ENCODE data around the gene FRK.
"Not testable (repeated sequence)": the region's sequence is repeated elsewhere in the genome, so short reads cannot be mapped to it uniquely, and the experiment has no call there.

The FRK gene, protein sequence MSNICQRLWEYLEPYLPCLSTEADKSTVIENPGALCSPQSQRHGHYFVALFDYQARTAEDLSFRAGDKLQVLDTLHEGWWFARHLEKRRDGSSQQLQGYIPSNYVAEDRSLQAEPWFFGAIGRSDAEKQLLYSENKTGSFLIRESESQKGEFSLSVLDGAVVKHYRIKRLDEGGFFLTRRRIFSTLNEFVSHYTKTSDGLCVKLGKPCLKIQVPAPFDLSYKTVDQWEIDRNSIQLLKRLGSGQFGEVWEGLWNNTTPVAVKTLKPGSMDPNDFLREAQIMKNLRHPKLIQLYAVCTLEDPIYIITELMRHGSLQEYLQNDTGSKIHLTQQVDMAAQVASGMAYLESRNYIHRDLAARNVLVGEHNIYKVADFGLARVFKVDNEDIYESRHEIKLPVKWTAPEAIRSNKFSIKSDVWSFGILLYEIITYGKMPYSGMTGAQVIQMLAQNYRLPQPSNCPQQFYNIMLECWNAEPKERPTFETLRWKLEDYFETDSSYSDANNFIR

GRCh38 chr6:116060572-116061283 lies at the start of gene FRK:
Gene FRK (minus strand): TSS chr6:116060891. CDS start chr6:116060311, 580 bp downstream.
- DNase-seq: no peak

GRCh38 chr6:116108836-116109235 lies 48.1 kb upstream of the FRK start:
- DNase-seq: no peak

- no peak for DNase-seq
Measured at GRCh38 chr6:116106146-116106545, 45.5 kb upstream of the FRK start.

DNA sequence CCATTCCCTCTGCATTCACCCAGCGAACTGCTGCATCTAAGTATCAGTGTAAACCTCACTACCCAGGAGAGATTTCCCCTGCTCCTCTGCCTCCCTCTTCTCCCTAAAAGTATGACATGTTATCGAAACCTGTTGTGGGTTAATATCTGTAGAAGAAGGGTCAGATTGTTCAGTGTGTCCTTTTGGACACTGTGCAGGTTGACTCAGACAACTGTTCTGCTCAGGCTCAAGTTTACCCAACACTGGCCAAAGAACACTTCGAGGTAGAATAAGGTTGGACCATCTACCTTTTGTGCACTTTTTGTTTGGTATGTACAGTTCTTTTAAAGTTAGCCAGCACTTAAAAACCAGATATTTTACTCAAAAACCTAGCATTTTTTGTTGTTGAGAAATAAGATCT lies 44.6 kb upstream of the FRK start:
- no peak for DNase-seq

DNA sequence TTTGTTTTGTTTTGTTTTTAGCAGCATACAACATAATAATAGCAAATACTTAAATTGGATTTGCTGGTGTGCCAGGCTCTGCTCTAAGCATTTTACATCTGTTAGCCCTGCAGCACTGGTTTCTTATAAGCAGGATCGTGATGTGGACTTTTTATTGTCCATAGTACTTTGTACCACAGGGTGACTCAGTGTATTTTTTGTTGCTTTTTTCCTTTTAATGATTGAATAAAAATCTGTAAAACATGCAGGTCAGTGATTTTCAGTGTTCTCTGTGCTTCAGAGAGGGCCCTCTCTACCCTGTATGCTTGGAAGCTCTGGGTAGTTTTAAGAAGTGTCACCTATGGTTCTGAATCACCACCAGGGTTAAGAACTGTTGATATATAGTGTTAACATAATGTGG lies 43.9 kb upstream of the FRK start:
- DNase-seq: no peak

GRCh38 chr6:116102873-116103272 lies 42.2 kb upstream of the FRK start:
- DNase-seq: no peak

DNA sequence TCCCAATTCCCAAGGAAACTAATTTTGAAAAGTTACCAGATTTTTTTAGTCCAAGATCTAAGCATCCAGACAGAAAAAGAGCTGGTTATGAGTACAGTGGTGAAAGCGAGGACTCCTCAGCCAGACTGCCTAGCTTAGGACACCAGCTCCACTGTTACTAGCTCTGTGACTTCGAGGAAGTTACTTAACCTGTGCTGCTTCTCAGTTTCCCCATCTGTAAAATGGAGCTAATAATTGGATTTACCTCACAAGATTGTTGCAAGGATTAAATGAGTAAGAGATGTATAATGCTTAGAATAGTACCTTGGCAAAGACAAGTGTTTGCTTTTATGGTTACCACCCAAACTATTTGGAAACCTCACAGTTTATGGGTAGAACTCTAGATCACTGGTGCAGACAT lies 41.1 kb upstream of the FRK start:
- no peak for DNase-seq

- DNase-seq: peak in 1 of 2 experiments; percentile 68
Measured at GRCh38 chr6:116101302-116101718, 40.6 kb upstream of the FRK start.

GRCh38 chr6:116100419-116101301 lies 40.0 kb upstream of the FRK start, which contains the start of gene NT5DC1:
Gene NT5DC1 (plus strand): TSS chr6:116100853. CDS start chr6:116100931, 78 bp downstream.
- peak; percentile 81 to 85 for DNase-seq

DNA sequence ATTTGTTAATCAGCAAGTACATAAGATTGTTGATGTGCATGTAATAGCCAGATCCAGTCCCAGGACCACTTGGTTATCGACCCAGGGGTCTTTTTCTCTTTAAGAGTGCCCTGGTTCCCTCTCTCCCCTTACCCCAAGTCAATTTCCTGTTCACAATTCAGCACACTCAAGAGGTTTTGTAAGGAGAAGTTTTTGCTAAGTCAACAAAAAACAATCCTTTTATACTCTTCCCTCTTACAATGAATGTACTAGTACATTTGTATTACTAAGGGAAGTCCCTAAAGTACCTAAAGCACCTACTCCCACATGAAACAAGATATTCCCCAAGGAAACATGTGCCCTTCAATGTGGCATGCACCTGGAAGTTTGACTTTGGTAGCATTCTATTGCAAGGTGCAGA lies 38.3 kb upstream of the FRK start:
- DNase-seq: no peak

DNA sequence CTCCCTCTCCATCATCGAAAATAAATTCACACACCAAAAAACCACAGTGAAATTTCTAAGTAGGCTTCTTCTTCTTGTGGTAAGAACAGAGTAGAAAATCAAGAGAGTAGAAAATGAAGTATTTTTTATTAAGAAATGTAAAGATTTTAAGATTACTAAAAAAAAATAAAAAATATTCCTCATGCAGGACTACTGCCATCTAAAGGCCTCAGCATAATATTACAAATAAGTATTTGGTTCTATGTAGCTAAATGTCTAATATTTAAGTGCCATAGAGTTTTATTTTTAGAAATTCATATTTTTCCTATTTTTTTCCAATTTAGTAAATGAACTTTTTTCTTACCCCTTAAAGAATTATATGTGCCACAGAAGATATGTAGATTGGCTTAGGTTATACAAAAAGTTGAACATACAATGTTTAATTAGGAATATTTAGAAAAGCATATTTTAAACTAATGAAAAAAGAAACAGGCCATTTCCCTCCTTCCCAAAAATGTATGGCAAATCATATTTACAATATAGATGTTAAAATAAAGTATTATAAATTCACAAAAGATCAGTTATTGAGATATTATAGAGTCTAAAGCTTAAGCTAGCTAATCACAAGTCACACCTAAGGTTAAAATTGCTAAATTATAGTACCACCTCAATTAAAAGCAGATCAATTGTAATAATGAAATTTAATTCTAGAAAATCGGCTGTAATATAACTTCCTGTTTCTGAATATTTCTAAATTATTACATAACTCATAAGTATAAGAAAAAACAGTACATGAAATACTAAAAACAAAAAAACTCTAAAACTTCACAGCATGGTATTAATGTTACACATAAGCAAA lies 36.5 kb upstream of the FRK start:
- no peak for DNase-seq

GRCh38 chr6:116096048-116096759 lies 35.5 kb upstream of the FRK start:
- DNase-seq: not testable (repeated sequence)

DNA sequence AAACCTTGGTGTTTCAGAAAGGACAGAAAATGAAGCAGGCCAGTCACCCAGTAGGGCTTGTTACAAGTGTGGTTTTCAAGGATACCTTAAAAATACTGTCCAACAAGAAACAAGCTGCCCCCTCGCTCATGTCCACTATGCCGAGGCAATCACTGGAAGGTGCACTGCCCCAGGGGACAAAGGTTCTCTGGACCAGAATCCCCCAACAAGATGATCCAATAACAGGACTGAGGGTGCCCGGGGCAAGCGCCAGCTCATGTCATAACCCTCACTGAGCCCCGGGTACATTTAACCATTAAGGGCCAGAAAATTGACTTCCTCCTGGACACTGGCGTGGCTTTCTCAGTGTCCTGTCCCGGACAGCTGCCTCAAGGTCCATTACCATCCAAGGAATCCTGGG lies 33.4 kb upstream of the FRK start:
- no peak for DNase-seq

GRCh38 chr6:116090251-116090650 lies 29.6 kb upstream of the FRK start:
- no peak for DNase-seq

GRCh38 chr6:116088946-116089345 lies 28.3 kb upstream of the FRK start:
- DNase-seq: no peak

DNA sequence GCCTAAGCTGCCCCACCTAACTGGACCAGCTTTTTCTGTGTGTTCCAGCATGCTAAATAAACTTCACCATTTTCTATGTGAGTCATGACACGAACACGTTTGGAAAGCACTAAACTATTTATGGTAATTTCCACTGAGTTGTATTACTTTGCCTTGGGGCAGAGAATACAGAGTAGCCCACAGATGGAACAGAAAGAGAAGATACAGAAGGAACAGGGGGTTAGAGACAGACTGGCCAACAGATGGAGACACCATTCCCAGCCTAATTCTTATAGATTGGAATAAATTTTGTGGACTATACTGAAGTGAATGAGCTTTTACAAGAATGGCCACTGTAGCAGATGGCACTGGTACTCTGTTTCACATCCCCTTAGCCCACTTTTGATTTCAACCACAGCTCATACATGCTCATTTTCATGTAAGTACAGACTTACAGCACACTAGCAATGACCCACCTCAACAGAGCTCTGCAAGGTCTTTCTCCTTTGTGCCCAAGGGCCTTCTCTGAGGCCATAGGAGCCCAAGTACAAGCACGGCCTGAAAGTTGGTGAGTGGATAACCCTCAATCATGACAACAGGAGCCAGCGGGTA lies 26.8 kb upstream of the FRK start:
- no peak for DNase-seq

GRCh38 chr6:116084284-116084683 lies 23.6 kb upstream of the FRK start:
- DNase-seq: no peak

DNA sequence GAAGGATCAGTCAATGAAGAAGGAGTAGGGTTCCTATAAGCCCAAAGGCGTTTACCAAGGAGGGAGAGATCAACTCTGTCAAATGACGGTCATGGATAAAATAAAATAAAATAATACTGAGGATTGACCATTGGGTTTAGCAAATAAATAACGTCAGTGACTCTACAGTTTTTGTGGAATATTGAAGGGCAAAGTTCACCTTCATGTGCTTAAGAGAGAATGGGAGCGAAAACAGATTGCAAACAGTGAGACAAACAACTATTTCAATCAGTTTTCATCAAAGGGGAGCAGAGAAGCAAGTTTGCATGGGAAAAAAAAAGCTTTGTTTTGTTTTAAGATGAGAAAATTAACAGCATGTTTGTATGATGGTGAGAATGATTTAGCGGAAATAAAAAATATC lies 22.4 kb upstream of the FRK start:
- DNase-seq: no peak

- no peak for DNase-seq
Measured at GRCh38 chr6:116078945-116079344, 18.3 kb upstream of the FRK start.

- DNase-seq: no peak
Measured at GRCh38 chr6:116078522-116078921, 17.8 kb upstream of the FRK start.
